ENCODE results near the gene MISP.

The MISP gene

GRCh38 chr19:782185-782877 lies 31.4 kb downstream of the MISP start:
- DNase-seq (ENCODE audit: low spot score) = no peak
- TF ChIP-seq CTCF (IDR thresholded peaks at IDR 0.05; ENCODE audit: extremely low read depth, missing control alignments) = no peak

DNA sequence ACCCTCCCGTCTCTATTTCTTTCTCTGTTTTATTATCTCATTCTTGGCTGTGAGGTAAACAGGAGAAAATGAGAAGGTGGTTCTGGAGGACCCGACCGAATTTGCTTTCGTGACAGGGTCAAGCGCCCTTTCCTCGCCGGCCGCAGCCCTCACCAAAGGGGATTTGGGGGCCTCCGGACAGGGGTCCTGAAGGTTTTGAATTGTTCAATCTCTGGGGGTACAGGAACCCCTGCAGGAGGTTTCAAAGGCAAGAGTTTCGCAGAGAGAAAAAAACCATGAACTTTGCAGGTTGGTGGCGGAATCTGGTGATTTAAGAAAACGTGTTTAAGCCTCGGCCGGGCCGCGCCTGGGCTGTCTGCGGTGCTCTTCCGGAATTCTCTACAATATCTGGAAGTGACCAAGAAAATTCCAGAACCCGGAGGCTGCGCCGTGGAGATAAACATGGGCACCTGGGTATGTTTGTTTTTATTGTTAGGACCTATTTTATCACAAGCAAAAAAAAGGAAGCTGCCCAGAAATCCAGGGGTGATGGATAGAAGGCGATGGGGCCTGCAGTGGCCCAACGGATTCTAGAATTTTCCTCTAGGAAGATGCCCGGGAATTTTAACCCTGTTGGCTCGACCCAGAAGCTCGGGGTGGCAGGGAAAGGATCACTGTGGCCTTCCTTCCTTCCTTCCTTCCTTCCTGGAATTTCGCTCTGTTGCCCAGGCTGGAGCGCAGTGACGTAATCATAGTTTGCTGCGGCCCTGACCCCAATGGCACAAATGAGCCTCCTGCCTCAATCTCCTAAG lies 32.2 kb downstream of the MISP start:
- no peak for TF ChIP-seq CTCF (IDR thresholded peaks at IDR 0.05; ENCODE audit: extremely low read depth, missing control alignments)
- no peak for DNase-seq (ENCODE audit: low spot score)

- no peak for TF ChIP-seq CTCF (IDR thresholded peaks at IDR 0.05; ENCODE audit: extremely low read depth, missing control alignments)
- no peak for DNase-seq (ENCODE audit: low spot score)
Measured at GRCh38 chr19:784541-784940, 33.6 kb downstream of the MISP start.

GRCh38 chr19:787536-787935 lies 36.6 kb downstream of the MISP start:
- no peak for TF ChIP-seq CTCF (IDR thresholded peaks at IDR 0.05; ENCODE audit: extremely low read depth, missing control alignments)
- no peak for DNase-seq (ENCODE audit: low spot score)

DNA sequence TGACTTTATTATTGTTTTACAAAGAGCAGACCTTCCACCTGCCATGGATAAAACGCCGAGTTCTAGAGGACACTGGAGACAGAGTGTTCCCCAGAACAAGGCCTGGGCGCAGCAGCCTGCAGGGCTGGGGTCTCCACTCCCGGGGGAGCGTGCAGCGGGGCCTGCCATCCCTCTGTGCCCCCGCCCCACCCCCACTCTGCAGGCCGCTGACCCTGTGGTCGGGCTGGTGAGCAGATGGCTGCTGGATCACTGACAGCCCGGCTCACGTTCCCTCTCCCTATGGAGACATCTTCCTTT lies 37.7 kb downstream of the MISP start:
- no peak for TF ChIP-seq CTCF (IDR thresholded peaks at IDR 0.05; ENCODE audit: extremely low read depth, missing control alignments)
- DNase-seq (ENCODE audit: low spot score) = no peak

DNA sequence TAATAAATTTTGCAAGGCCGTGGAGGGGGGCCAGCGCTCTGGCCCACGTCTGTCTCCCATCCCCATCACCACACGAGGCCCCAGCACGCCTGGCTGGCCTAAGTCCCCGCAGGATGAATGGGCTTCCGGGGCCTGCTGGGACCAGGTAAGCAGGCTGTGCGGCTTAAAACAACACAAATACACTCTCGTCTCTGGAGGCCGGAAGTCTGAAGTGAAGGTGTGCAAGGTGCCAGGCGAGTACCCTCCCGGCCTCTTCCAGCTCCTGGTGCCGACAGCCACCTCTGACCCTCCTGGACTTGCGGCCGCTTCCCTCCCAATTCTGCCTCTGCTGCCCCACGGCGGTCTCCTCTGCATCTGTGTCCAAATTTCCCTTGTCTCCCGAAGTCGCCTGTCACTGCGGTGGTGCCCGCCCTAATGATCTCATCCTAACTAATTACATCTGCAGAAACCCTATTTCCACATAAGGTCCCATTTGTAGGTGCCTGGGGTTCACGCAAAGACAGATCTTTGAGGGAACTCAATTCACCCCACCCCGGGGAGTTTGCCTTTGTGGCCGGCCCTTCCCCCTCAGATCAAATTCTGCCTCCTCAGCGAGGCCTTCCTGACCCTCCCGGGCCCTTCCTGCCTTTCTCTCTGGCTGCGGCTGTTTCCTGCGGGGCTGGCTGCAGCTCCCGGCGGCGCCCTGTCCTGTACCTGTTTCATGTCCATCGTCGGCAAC lies 38.2 kb downstream of the MISP start:
- DNase-seq (ENCODE audit: low spot score) = no peak
- TF ChIP-seq CTCF (IDR thresholded peaks at IDR 0.05; ENCODE audit: extremely low read depth, missing control alignments) = no peak

DNA sequence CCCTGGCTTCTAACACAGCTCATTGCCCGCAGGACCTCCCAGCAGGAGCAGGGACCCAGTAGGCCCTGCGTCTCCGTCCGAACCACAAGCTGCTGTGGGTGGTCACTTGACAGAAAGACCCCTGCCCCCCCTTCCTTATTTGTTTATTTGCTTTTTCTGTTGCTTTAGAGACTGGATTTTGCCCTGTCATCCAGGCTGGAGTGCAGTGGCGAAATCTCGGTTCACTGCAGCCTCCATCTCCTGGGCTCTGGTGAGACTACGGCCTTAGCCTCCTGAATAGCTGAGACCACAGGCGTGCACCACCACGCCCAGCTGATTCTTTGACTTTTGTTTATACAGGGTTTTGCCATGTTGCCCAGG lies 38.8 kb downstream of the MISP start:
- DNase-seq (ENCODE audit: low spot score) = no peak
- TF ChIP-seq CTCF (IDR thresholded peaks at IDR 0.05; ENCODE audit: extremely low read depth, missing control alignments) = no peak

Data from GM20000 (cell line).